SU-DHL-6 (cell line): ENCODE data around the gene MED8.

ENCODE experiments used
- EZH2phosphoT487 ChIP-seq: fragments of 200-600 bp; sonication (generic), shearing (Covaris generic); conservative IDR thresholded peaks from 2 replicates; pipeline ENCODE4 v1.6.1; 2018; ENCODE audit warnings: mild to moderate bottlenecking, antibody characterized with exemption, low read length, moderate library complexity, mixed read lengths
- TF ChIP-seq, protein P1 (sequence below): fragments of 200-600 bp; sonication (generic); IDR thresholded peaks from one replicate; pipeline ENCODE4 v1.5.1; 2017; ENCODE audit warnings: antibody characterized with exemption, mild to moderate bottlenecking, low read length, moderate library complexity; ENCODE audit not compliant: insufficient read depth, poor library complexity, severe bottlenecking

DNA sequence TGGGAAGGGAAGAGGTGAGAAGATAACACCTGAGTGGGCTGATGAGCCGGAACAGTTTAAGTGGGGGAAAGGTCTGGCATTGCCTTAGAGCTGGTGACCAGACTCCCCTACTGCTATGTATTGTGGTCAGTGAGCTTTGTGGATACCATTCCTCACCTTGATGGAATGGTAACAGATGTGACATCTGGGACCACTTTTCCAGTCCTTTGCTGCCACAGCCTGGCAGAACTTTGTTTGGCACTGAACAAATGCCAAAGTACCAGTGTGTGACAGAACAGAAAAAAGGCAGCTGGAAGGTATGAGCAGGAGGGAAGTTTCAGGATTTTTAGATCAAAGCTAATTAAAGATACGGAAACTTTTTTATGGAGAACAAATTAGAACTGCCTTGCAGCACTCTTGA lies 6.2 kb downstream of the MED8 start:
- TF ChIP-seq, protein P1, sequence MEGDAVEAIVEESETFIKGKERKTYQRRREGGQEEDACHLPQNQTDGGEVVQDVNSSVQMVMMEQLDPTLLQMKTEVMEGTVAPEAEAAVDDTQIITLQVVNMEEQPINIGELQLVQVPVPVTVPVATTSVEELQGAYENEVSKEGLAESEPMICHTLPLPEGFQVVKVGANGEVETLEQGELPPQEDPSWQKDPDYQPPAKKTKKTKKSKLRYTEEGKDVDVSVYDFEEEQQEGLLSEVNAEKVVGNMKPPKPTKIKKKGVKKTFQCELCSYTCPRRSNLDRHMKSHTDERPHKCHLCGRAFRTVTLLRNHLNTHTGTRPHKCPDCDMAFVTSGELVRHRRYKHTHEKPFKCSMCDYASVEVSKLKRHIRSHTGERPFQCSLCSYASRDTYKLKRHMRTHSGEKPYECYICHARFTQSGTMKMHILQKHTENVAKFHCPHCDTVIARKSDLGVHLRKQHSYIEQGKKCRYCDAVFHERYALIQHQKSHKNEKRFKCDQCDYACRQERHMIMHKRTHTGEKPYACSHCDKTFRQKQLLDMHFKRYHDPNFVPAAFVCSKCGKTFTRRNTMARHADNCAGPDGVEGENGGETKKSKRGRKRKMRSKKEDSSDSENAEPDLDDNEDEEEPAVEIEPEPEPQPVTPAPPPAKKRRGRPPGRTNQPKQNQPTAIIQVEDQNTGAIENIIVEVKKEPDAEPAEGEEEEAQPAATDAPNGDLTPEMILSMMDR = no peak
- TF ChIP-seq EZH2phosphoT487 = no peak
